Psoas muscle (tissue), 8 donors: ENCODE results near the gene HTR1D. TPM values are rescaled to one million over a fixed set of nuclear protein-coding genes. Genes with fewer than 3 reads are reported as not detected.

Experiments used
- ATAC-seq, 4 donors: fragments of 200-7000 bp; cut with Tn5 transposase; one replicate each; pipeline ENCODE4 v1.9.1; 2020; ENCODE audit warnings: moderate library complexity in 3 of 4, mild to moderate bottlenecking in 2 of 4
- DNase-seq, 2 donors: peaks; one replicate each; pipeline ENCODE4 v3.0.0-alpha.2; 2020
- H3K27ac ChIP-seq: fragments of 200-600 bp; one replicate; pipeline ENCODE4 v1.8.0; 2022
- H3K27me3 ChIP-seq, 3 donors: fragments of 200-600 bp in 1 of 3; one replicate each; pipeline versions ENCODE4 v1.6.1 to v1.8.0; 2013 to 2022; ENCODE audit warnings: low read length in 2 of 3, mild to moderate bottlenecking in 2 of 3, moderate library complexity in 1 of 3; ENCODE audit not compliant: insufficient read depth in 3 of 3
- H3K36me3 ChIP-seq, 2 donors: fragments of 200-600 bp in 1 of 2; one replicate each; pipeline versions ENCODE4 v1.6.1 to v1.8.0; 2013 to 2022; ENCODE audit warnings: low read depth in 1 of 2, mild to moderate bottlenecking in 1 of 2, moderate library complexity in 1 of 2; ENCODE audit not compliant: insufficient read depth in 1 of 2
- H3K4me1 ChIP-seq: fragments of 200-600 bp; one replicate; pipeline ENCODE4 v1.8.0; 2022
- H3K4me3 ChIP-seq: fragments of 200-600 bp; one replicate; pipeline ENCODE4 v1.8.0; 2022; ENCODE audit warnings: mild to moderate bottlenecking
- H3K9me3 ChIP-seq: fragments of 200-600 bp; one replicate; pipeline ENCODE4 v1.8.0; 2022
- CTCF ChIP-seq: fragments of 200-600 bp; IDR thresholded peaks from one replicate; pipeline ENCODE4 v1.8.0; 2022; ENCODE audit warnings: antibody characterized with exemption
- WGBS, 3 donors: extraction: QIAGEN DNeasy Blood & Tissue Kit; methylation state at CpG; one replicate each; pipeline versions ENCODE4 v1.1.6 to v1.1.7; 2013; 5-methylcytosine and 5-hydroxymethylcytosine counted together
- intact Hi-C, 2 donors: fragments of 100-400 bp; cut with DNase I; formaldehyde crosslinking; loops; one replicate each; pipeline versions ENCODE4 v1.11.0 to v1.14.2; 2022
- polyA plus RNA-seq, 3 donors: library from polyadenylated mRNA; stranded (reverse); fragments of 200-250 nt; gene quantifications; one replicate each; pipeline ENCODE4 v1.2.3, GENCODE V29; 2013
- total RNA-seq, 4 donors: library from RNA; stranded (reverse); fragmentation: NEBNext Ultra II Directional in 2 of 4; extraction: Animal tissue kit (Norgen Biotek cat#: 25700) in 2 of 4; gene quantifications; one replicate each; pipeline versions ENCODE4 v1.2.1 to v1.2.4, GENCODE V29; 2021 to 2023
- donor health status: healthy with polysubstance abuse.
- donor health status: DM: no; HTN: no; CAD: no; lungs with moderate emphysema.
- donor health status: Bipolar disorder and iron deficiency.
- donor health status: healthy.
- donor health status: DM: yes; HTN: yes; CAD: no.
- donor health status: DM: no; HTN: no; CAD: no.
- donor health status: DM: no; HTN: no; CAD: no.
- donor health status: DM: yes; HTN: yes; CAD: no.

The HTR1D gene
- total and polyA plus RNA-seq, 7 donors, result 0.03 to 0.06 TPM; not detected in 5

GRCh38 chr1:23177438-23178380 is 39.6 kb downstream of the HTR1D start:
- Histone ChIP-seq H3K27me3 (peaks cover 0 to 3% (median 0%) of the 10 kb centered on the region in 3 donors), H3K36me3 (no peaks in the 10 kb centered on the region), H3K4me3 (peak overlapping the region; percentile 68), H3K4me1 (peaks cover 4% of the 10 kb centered on the region), H3K9me3 (no peaks in the 10 kb centered on the region), H3K27ac (peak overlapping the region; percentile 69)
- peak; percentile 79 to 84 for DNase-seq
- peak; percentile 81 to 92 (median 82) for ATAC-seq
- peak; percentile 30 for TF ChIP-seq CTCF
- whole genome bisulfite sequencing, 3 donors, result 1 to 3% (median 2%) methylated on average over 33 to 62 of the region's 62 CpGs
- intact Hi-C loops, result no loop called here

GRCh38 chr1:23177031-23177430 is 40.3 kb downstream of the HTR1D start:
- intact Hi-C loops, result no loop called here
- no peak for DNase-seq
- no peaks in the 10 kb centered on the region for H3K36me3 ChIP-seq
- H3K27me3 ChIP-seq, result peaks cover 0 to 3% (median 0%) of the 10 kb centered on the region in 3 donors
- H3K4me1 ChIP-seq, result peaks cover 4% of the 10 kb centered on the region
- peak overlapping the region; percentile 69 for H3K27ac ChIP-seq
- H3K4me3 ChIP-seq, result peak overlapping the region; percentile 68
- H3K9me3 ChIP-seq, result no peaks in the 10 kb centered on the region
- 43 to 53% (median 48%) methylated on average over 10 of the region's 10 CpGs for WGBS, 3 donors
- peak in 1 of 4 donors; percentile 7 for ATAC-seq
- TF ChIP-seq CTCF, result no peak

GRCh38 chr1:23174426-23175110 is 42.7 kb downstream of the HTR1D start:
- Histone ChIP-seq H3K27me3 (no peaks in the 10 kb centered on the region), H3K27ac (no peak overlapping the region), H3K4me3 (no peak overlapping the region), H3K36me3 (no peaks in the 10 kb centered on the region), H3K9me3 (no peaks in the 10 kb centered on the region), H3K4me1 (peaks cover 7% of the 10 kb centered on the region)
- DNase-seq, result no peak
- no peak for TF ChIP-seq CTCF
- intact Hi-C loops, result no loop called here
- 24 to 50% (median 35%) methylated on average over 1 of the region's 1 CpG for WGBS, 3 donors
- ATAC-seq, result no peak

- DNase-seq (no peak), ATAC-seq (no peak)
- 56 to 64% (median 61%) methylated on average over 4 of the region's 4 CpGs for WGBS, 3 donors
- Histone ChIP-seq H3K4me3 (no peak overlapping the region), H3K27ac (no peak overlapping the region), H3K36me3 (no peaks in the 10 kb centered on the region), H3K9me3 (no peaks in the 10 kb centered on the region), H3K27me3 (no peaks in the 10 kb centered on the region), H3K4me1 (peaks cover 10% of the 10 kb centered on the region)
- no peak for TF ChIP-seq CTCF
- intact Hi-C loops, result no loop called here
These were observed 46.0 kb downstream of the HTR1D start for GRCh38 chr1:23171181-23171755.
